Osteoblast (primary cell): ENCODE measurements around the gene CRTC2. TPM values are rescaled to one million over a fixed set of nuclear protein-coding genes. Genes with fewer than 3 reads are reported as not detected.
A peak's percentile ranks its signal among the peaks of the same experiment; 100 is the strongest.
"Not testable (repeated sequence)": the region's sequence is repeated elsewhere in the genome, so short reads cannot be mapped to it uniquely, and the experiment has no call there.

Experiments
- DNase-seq: peaks from one replicate; pipeline ENCODE4 v3.0.0; 2011; ENCODE audit warnings: low spot score, mixed read lengths; ENCODE audit not compliant: insufficient read length; ENCODE audit errors: missing footprints
- H2AFZ ChIP-seq: 2 replicates; pipeline ENCODE4 v1.6.0; 2011; ENCODE audit warnings: mild to moderate bottlenecking, low read length
- H3K27ac ChIP-seq: 2 replicates; pipeline ENCODE4 v1.5.1; 2011; ENCODE audit warnings: mild to moderate bottlenecking, low read depth, low read length, moderate library complexity
- H3K27me3 ChIP-seq: 2 replicates; pipeline ENCODE4 v1.6.0; 2012; ENCODE audit warnings: mild to moderate bottlenecking, control low read depth, inconsistent platforms, low read length, moderate library complexity; ENCODE audit not compliant: insufficient read depth
- H3K36me3 ChIP-seq: 2 replicates; pipeline ENCODE4 v1.5.1; 2011; ENCODE audit warnings: mild to moderate bottlenecking, low read length, control low read depth, moderate library complexity; ENCODE audit not compliant: insufficient read depth
- H3K4me1 ChIP-seq: 2 replicates; pipeline ENCODE4 v1.5.1; 2011; ENCODE audit warnings: mild to moderate bottlenecking, low read length, control low read depth, moderate library complexity; ENCODE audit not compliant: insufficient read depth
- H3K4me2 ChIP-seq: 2 replicates; pipeline ENCODE4 v1.6.0; 2011; ENCODE audit warnings: mild to moderate bottlenecking, low read length; ENCODE audit not compliant: insufficient read depth
- H3K4me3 ChIP-seq: fragments of 200-600 bp; sonication (generic); 3 replicates; pipeline ENCODE4 v1.5.1; 2012; ENCODE audit warnings: mild to moderate bottlenecking, low read length, inconsistent platforms; ENCODE audit not compliant: insufficient read depth
- H3K79me2 ChIP-seq: 2 replicates; pipeline ENCODE4 v1.6.0; 2012; ENCODE audit warnings: mild to moderate bottlenecking, low read length, control low read depth, inconsistent platforms; ENCODE audit not compliant: insufficient read depth
- H3K9me3 ChIP-seq: 2 replicates; pipeline ENCODE4 v1.5.1; 2011; ENCODE audit warnings: low read depth, low read length, control low read depth
- H4K20me1 ChIP-seq: 2 replicates; pipeline ENCODE4 v1.6.0; 2012; ENCODE audit warnings: mild to moderate bottlenecking, low read length, control low read depth; ENCODE audit not compliant: insufficient read depth
- CTCF ChIP-seq: IDR thresholded peaks from 2 replicates; pipeline ENCODE4 v1.5.1; 2011; ENCODE audit warnings: mild to moderate bottlenecking, low read depth, low read length, moderate library complexity; ENCODE audit errors: extremely low read depth
- total RNA-seq: library from RNA; depleted of rRNA; stranded (reverse); fragments of >200 nt; gene quantifications from 2 replicates; pipeline ENCODE4 v1.2.3, GENCODE V29; 2012

Gene CRTC2, protein sequence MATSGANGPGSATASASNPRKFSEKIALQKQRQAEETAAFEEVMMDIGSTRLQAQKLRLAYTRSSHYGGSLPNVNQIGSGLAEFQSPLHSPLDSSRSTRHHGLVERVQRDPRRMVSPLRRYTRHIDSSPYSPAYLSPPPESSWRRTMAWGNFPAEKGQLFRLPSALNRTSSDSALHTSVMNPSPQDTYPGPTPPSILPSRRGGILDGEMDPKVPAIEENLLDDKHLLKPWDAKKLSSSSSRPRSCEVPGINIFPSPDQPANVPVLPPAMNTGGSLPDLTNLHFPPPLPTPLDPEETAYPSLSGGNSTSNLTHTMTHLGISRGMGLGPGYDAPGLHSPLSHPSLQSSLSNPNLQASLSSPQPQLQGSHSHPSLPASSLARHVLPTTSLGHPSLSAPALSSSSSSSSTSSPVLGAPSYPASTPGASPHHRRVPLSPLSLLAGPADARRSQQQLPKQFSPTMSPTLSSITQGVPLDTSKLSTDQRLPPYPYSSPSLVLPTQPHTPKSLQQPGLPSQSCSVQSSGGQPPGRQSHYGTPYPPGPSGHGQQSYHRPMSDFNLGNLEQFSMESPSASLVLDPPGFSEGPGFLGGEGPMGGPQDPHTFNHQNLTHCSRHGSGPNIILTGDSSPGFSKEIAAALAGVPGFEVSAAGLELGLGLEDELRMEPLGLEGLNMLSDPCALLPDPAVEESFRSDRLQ
- total RNA-seq = 4.7 and 6.8 TPM in 2 replicates

GRCh38 chr1:153958111-153958960 lies at the start of gene CRTC2:
CRTC2 (minus strand) TSS chr1:153958612; CDS start chr1:153958497, 115 bp downstream.
- H3K4me3 ChIP-seq = peak within 1 kb of the TSS; percentile 96
- H3K79me2 ChIP-seq = peaks cover 65% of the 10 kb centered on the region
- H3K4me1 ChIP-seq = peaks cover 30% of the 10 kb centered on the region
- H2AFZ ChIP-seq = peak within 1 kb of the TSS; percentile 88
- H3K4me2 ChIP-seq = peak within 1 kb of the TSS; percentile 88
- H3K27ac ChIP-seq = peak within 1 kb of the TSS; percentile 63
- H3K27me3 ChIP-seq = no peaks in the 10 kb centered on the region
- TF ChIP-seq CTCF = no peak
- no peaks in the 10 kb centered on the region for H3K9me3 ChIP-seq
- H3K36me3 ChIP-seq = peaks cover 23% of the 10 kb centered on the region
- DNase-seq = peak; percentile 99
- H4K20me1 ChIP-seq = peaks cover 39% of the 10 kb centered on the region

DNA sequence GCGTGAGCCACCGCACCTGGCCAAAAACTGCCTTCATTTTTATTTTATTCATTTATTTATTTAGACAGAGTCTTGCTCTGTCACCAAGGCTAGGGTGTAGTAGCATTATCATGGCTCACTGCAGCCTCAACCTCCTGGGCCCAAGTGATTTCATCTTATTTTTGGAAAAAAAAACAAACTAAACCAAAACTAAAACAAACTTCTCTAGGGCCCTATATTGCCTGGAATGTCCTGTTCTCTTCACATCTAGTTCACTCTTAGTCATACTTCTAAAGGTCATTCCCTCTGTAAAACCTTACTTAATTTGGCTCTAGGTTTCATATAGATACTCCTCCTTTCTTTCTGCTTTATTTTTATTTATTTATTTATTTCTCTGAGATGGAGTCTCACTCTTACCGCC lies 47.7 kb upstream of the CRTC2 start:
- H3K27me3 ChIP-seq = no peaks in the 10 kb centered on the region
- no peaks in the 10 kb centered on the region for H3K36me3 ChIP-seq
- no peak overlapping the region for H3K4me3 ChIP-seq
- H3K4me1 ChIP-seq = peaks cover 10% of the 10 kb centered on the region
- no peak for TF ChIP-seq CTCF
- H3K79me2 ChIP-seq = no peaks in the 10 kb centered on the region
- peak; percentile 89 for DNase-seq
- no peak overlapping the region for H2AFZ ChIP-seq
- H3K4me2 ChIP-seq = peak overlapping the region; percentile 32
- H3K9me3 ChIP-seq = no peaks in the 10 kb centered on the region
- H4K20me1 ChIP-seq = no peaks in the 10 kb centered on the region
- no peak overlapping the region for H3K27ac ChIP-seq

DNA sequence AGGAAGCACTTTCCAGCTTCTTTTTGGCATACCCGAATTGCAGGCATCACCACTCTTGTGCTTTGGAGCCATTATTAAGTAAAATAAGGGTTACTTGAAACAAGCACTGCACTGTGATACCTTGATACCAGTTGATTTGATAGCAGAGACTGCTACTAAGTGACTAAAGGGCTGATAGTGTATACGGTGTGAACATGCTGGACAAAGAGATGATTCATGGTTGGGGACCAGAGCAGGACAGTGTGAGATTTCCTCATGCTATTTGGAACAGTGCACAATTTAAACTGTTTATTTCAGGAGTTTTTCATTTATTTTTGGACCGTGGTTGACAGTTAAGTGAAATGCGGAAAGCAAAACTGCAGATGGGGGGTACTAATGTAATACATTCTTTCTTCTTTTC lies 42.0 kb upstream of the CRTC2 start:
- H2AFZ ChIP-seq = no peak overlapping the region
- no peak for TF ChIP-seq CTCF
- H3K79me2 ChIP-seq = no peaks in the 10 kb centered on the region
- no peak overlapping the region for H3K4me2 ChIP-seq
- H3K27me3 ChIP-seq = no peaks in the 10 kb centered on the region
- no peaks in the 10 kb centered on the region for H4K20me1 ChIP-seq
- H3K4me1 ChIP-seq = peaks cover 5% of the 10 kb centered on the region
- H3K27ac ChIP-seq = no peak overlapping the region
- DNase-seq = no peak
- peaks cover 4% of the 10 kb centered on the region for H3K36me3 ChIP-seq
- no peaks in the 10 kb centered on the region for H3K9me3 ChIP-seq
- H3K4me3 ChIP-seq = no peak overlapping the region

DNA sequence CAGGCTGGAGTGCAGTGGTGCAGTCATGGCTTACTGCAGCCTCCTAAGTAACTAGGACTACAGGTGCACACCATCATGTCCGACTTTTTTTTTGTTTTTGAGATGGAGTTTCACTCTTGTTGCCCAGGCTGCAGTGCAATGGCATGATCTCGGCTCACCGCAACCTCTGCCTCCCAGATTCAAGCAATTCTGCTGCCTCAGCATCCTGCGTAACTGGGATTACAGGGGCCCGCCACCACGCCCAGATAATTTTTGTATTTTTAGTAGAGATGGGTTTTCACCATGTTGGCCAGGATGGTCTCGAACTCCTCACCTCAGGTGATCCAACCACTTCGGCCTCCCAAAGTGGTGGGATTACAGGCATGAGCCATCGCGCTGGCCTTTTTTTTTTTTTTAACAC lies 38.5 kb upstream of the CRTC2 start:
- H3K36me3 ChIP-seq = peaks cover 26% of the 10 kb centered on the region
- not testable (repeated sequence) for H3K27ac ChIP-seq, H3K79me2 ChIP-seq

More for the DNA sequence above, 38.5 kb upstream of the CRTC2 start:
- not testable (repeated sequence) for DNase-seq, H3K4me3 ChIP-seq, H3K4me2 ChIP-seq, H3K27me3 ChIP-seq, H2AFZ ChIP-seq, H4K20me1 ChIP-seq, H3K9me3 ChIP-seq
- peaks cover 14% of the 10 kb centered on the region for H3K4me1 ChIP-seq
